ENCODE measurements around the gene FMNL2.
A peak's percentile ranks its signal among the peaks of the same experiment; 100 is the strongest.

- peak in 4 of 5 experiments; percentile 46 to 63 (median 57) for TF ChIP-seq CTCF (IDR thresholded peaks at IDR 0.05 in 4 of 5, conservative IDR thresholded peaks at IDR 0.05 in 1 of 5)
- no peak for TF ChIP-seq POLR2A (IDR thresholded peaks at IDR 0.05)
Observed at GRCh38 chr2:152627351-152627957, 292.5 kb downstream of the FMNL2 start.

All from gastrocnemius medialis (tissue), 4 donors.